ENCODE data around the gene SLC12A7. TPM values are rescaled to one million over a fixed set of nuclear protein-coding genes. Genes with fewer than 3 reads are reported as not detected.

SLC12A7 gene
- total RNA-seq, 5 donors from 2014 or later (not counting 1 experiment from before 2014, with no cell fraction given) = 33.7 to 97.4 (median 41.2) TPM

DNA sequence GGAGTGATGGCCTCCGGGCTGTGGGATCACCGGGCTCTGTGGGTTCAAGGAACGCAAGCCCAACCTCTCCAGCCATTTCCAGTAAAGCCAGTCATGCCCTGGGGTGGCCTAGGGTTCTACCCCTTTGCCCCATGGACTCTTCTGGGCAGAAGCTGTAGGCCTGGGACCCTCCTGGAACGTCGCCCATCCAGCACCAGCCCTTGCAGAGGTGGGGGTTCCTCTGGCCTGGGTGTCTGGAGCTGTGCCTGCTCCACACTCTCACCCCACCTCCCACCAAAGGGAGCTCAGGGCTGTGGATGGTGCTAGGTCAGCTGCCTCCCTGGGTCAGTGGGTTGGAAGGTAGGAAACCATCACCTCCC lies 1.4 kb upstream of the SLC12A7 start:
- H3K4me3 Mint-ChIP-seq = peak overlapping the region in 2 of 3 donors; percentile 43 to 65
- CTCF ChIA-PET = interaction anchor here in 1 of 2 donors (0.6 kb wide), 1 partner anchor 241 kb away, joined by 3 read pairs; no protein-coding TSS in a partner anchor
- ATAC-seq (replicated peaks in 1 of 4) (no peak), DNase-seq (no peak)
- no peaks in the 10 kb centered on the region for H3K9me3 Mint-ChIP-seq
- WGBS (ENCODE audit: insufficient coverage) = 90% methylated on average over 3 of the region's 5 CpGs
- no peak overlapping the region for H3K27ac Mint-ChIP-seq
- Histone ChIP-seq H3K9me3 (no peaks in the 10 kb centered on the region), H3K27ac (ENCODE audit: low read length) (no peak overlapping the region), H3K36me3 (ENCODE audit: control insufficient read depth in 2 of 2, extremely low read depth in 1 of 2, insufficient read depth in 1 of 2, low read length in 1 of 2) (no peaks in the 10 kb centered on the region), H3K27me3 (replicated peaks in 1 of 2; ENCODE audit: control insufficient read depth in 2 of 2, extremely low read depth in 1 of 2, insufficient read depth in 2 of 2, low read length in 1 of 2) (peaks cover 0 to 14% of the 10 kb centered on the region in 2 experiments), H3K4me1 (ENCODE audit: control insufficient read depth in 1 of 2, extremely low read depth in 1 of 2, insufficient read depth in 2 of 2, low read length in 2 of 2) (peaks cover 0 to 27% of the 10 kb centered on the region in 2 experiments), H3K4me3 (ENCODE audit: control insufficient read depth in 1 of 2, extremely low read depth in 1 of 2, low read length in 1 of 2) (no peak overlapping the region)
- H3K27me3 Mint-ChIP-seq = no peaks in the 10 kb centered on the region
- peaks cover 23 to 26% (median 23%) of the 10 kb centered on the region in 3 donors for H3K4me1 Mint-ChIP-seq
- POLR2A ChIA-PET = interaction anchor here (0.6 kb wide), 2 partner anchors 12 to 261 kb away, joined by 3 to 5 read pairs; no protein-coding TSS in a partner anchor
- H3K36me3 Mint-ChIP-seq = no peaks in the 10 kb centered on the region

- no peak for DNase-seq
- no peaks in the 10 kb centered on the region for H3K9me3 Mint-ChIP-seq
- Histone ChIP-seq H3K9me3 (no peaks in the 10 kb centered on the region), H3K4me3 (ENCODE audit: control insufficient read depth in 1 of 2, extremely low read depth in 1 of 2, low read length in 1 of 2) (no peak overlapping the region), H3K27ac (ENCODE audit: low read length) (no peak overlapping the region), H3K27me3 (replicated peaks in 1 of 2; ENCODE audit: control insufficient read depth in 2 of 2, extremely low read depth in 1 of 2, insufficient read depth in 2 of 2, low read length in 1 of 2) (peaks cover 0 to 14% of the 10 kb centered on the region in 2 experiments), H3K36me3 (ENCODE audit: control insufficient read depth in 2 of 2, extremely low read depth in 1 of 2, insufficient read depth in 1 of 2, low read length in 1 of 2) (no peaks in the 10 kb centered on the region), H3K4me1 (ENCODE audit: control insufficient read depth in 1 of 2, extremely low read depth in 1 of 2, insufficient read depth in 2 of 2, low read length in 2 of 2) (peaks cover 3 to 33% of the 10 kb centered on the region in 2 experiments)
- peak overlapping the region; percentile 43 to 65 (median 52) for H3K4me3 Mint-ChIP-seq
- ATAC-seq (replicated peaks in 1 of 4) = no peak
- H3K27me3 Mint-ChIP-seq = no peaks in the 10 kb centered on the region
- no peaks in the 10 kb centered on the region for H3K36me3 Mint-ChIP-seq
- ChIA-PET POLR2A (interaction anchor here in 1 of 2 donors (0.6 kb wide), 1 partner anchor 13 kb away, joined by 5 read pairs; no protein-coding TSS in a partner anchor), CTCF (interaction anchor here in 1 of 2 donors (0.6 kb wide), 1 partner anchor 242 kb away, joined by 3 read pairs; no protein-coding TSS in a partner anchor)
- H3K27ac Mint-ChIP-seq = no peak overlapping the region
- 48% methylated on average over 8 of the region's 13 CpGs for WGBS (ENCODE audit: insufficient coverage)
- peaks cover 23 to 31% (median 28%) of the 10 kb centered on the region in 3 donors for H3K4me1 Mint-ChIP-seq
Observed at GRCh38 chr5:1112596-1113331, 901 bp upstream of the SLC12A7 start.

DNA sequence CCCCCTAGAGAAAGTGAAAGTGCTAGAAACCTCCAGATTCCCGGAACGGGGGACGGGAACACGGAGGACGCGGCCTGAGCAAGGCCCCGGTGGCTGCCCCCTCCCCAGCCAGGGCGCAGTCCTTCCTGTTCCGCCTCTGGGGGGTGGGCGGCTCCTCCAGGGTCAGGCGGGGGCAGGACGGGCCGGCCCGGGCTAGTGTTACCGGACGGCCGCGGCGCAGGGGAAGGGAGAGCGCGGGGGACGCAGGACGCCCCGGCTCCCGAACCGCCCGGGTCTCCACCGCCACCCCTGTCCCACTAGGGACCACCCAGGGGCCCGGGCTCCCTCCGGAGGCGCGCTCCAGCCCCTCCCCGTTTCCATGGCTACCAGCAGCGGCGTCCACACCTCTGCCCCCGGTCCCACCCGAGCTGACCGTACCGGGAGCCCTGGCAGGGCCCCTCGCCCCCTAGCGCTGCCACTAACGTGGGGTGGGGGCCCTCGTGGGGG lies 579 bp downstream of the SLC12A7 start:
- peak; percentile 17 to 21 (median 18) for ATAC-seq (replicated peaks in 1 of 4)
- under 1% methylated on average over 39 of the region's 43 CpGs for WGBS (ENCODE audit: insufficient coverage)
- H3K36me3 ChIP-seq (ENCODE audit: control insufficient read depth in 2 of 2, extremely low read depth in 1 of 2, insufficient read depth in 1 of 2, low read length in 1 of 2) = no peaks in the 10 kb centered on the region
- peaks cover 36 to 45% (median 42%) of the 10 kb centered on the region in 3 donors for H3K4me1 Mint-ChIP-seq
- H3K36me3 Mint-ChIP-seq = no peaks in the 10 kb centered on the region
- peak overlapping the region; percentile 85 to 88 (median 87) for H3K4me3 Mint-ChIP-seq
- peaks cover 17 to 48% of the 10 kb centered on the region in 2 experiments for H3K4me1 ChIP-seq (ENCODE audit: control insufficient read depth in 1 of 2, extremely low read depth in 1 of 2, insufficient read depth in 2 of 2, low read length in 2 of 2)
- H3K27ac Mint-ChIP-seq = peak overlapping the region; percentile 85 to 90
- peaks cover 0 to 14% of the 10 kb centered on the region in 2 experiments for H3K27me3 ChIP-seq (replicated peaks in 1 of 2; ENCODE audit: control insufficient read depth in 2 of 2, extremely low read depth in 1 of 2, insufficient read depth in 2 of 2, low read length in 1 of 2)
- ChIA-PET CTCF (no interaction called here), POLR2A (no interaction called here)
- DNase-seq = peak in 3 of 35 experiments; percentile 20 to 30 (median 21)
- no peaks in the 10 kb centered on the region for H3K9me3 Mint-ChIP-seq
- peak overlapping the region; percentile 67 for H3K27ac ChIP-seq (ENCODE audit: low read length)
- H3K9me3 ChIP-seq = no peaks in the 10 kb centered on the region
- H3K27me3 Mint-ChIP-seq = no peaks in the 10 kb centered on the region
- peak overlapping the region; percentile 51 to 73 for H3K4me3 ChIP-seq (ENCODE audit: control insufficient read depth in 1 of 2, extremely low read depth in 1 of 2, low read length in 1 of 2)

- H3K27ac ChIP-seq (ENCODE audit: low read length) = peak overlapping the region; percentile 67
- no peaks in the 10 kb centered on the region for H3K36me3 ChIP-seq (ENCODE audit: control insufficient read depth in 2 of 2, extremely low read depth in 1 of 2, insufficient read depth in 1 of 2, low read length in 1 of 2)
- ChIA-PET POLR2A (interaction anchor here in 1 of 2 donors (0.5 kb wide), 1 partner anchor 893 kb away, joined by 3 read pairs; the partner anchor contains the start of genes CCDC127 and SDHA), CTCF (no interaction called here)
- Mint-ChIP-seq H3K4me1 (peaks cover 43 to 52% (median 49%) of the 10 kb centered on the region in 3 donors), H3K27ac (peak overlapping the region; percentile 85 to 90), H3K9me3 (no peaks in the 10 kb centered on the region), H3K36me3 (no peaks in the 10 kb centered on the region), H3K27me3 (no peaks in the 10 kb centered on the region), H3K4me3 (peak overlapping the region; percentile 85 to 88 (median 87))
- H3K9me3 ChIP-seq = no peaks in the 10 kb centered on the region
- WGBS (ENCODE audit: insufficient coverage) = 36% methylated on average over 24 of the region's 35 CpGs
- peak in 5 of 35 experiments; percentile 24 to 37 (median 29) for DNase-seq
- peak overlapping the region; percentile 51 to 73 for H3K4me3 ChIP-seq (ENCODE audit: control insufficient read depth in 1 of 2, extremely low read depth in 1 of 2, low read length in 1 of 2)
- peaks cover 0 to 11% of the 10 kb centered on the region in 2 experiments for H3K27me3 ChIP-seq (replicated peaks in 1 of 2; ENCODE audit: control insufficient read depth in 2 of 2, extremely low read depth in 1 of 2, insufficient read depth in 2 of 2, low read length in 1 of 2)
- no peak for ATAC-seq (replicated peaks in 1 of 4)
- H3K4me1 ChIP-seq (ENCODE audit: control insufficient read depth in 1 of 2, extremely low read depth in 1 of 2, insufficient read depth in 2 of 2, low read length in 2 of 2) = peaks cover 19 to 55% of the 10 kb centered on the region in 2 experiments
Observed at GRCh38 chr5:1110307-1111240, 1.3 kb downstream of the SLC12A7 start.

DNA sequence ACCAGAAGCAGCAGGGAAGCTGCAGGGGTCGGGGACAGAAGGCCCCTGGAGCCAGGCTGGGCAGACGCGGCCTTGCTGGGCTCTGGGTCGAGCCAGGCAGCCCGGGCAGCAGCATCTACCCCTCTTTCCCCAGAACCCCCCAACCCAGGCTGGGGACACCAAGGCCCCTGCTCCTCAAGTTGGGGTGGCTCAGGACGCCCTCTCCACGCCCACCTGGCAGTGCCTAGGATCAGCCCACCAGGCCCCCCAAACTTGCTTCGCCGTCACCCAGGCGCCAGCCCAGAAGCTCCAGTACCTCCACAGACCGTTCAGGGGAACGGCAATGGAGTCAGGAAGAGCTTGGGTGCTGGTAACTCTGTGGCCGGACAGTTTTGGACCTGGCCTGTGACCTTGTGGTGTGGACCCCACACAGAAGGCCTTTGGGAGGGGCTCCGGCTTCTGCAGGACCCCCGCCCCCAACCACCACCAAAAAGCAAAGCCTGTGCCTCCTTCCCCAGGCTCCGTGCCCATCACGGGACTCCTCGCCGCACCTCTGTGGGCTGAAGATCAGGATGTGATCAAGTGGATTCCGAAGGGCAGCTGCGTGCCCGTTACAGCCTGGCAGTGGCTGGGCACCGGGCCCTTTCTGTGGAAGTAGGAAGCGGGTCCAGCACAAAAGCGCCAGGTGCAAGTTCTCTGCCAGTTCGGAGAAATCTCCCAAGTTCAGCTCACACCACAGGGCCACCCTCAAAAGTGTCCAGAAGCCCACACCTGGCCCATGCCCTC lies 2.1 kb downstream of the SLC12A7 start:
- H3K36me3 Mint-ChIP-seq = no peaks in the 10 kb centered on the region
- no peaks in the 10 kb centered on the region for H3K9me3 ChIP-seq
- peaks cover 48 to 58% (median 54%) of the 10 kb centered on the region in 3 donors for H3K4me1 Mint-ChIP-seq
- H3K4me3 ChIP-seq (ENCODE audit: control insufficient read depth in 1 of 2, extremely low read depth in 1 of 2, low read length in 1 of 2) = peak overlapping the region in 1 of 2 donors; percentile 51
- 94% methylated on average over 18 of the region's 26 CpGs for WGBS (ENCODE audit: insufficient coverage)
- peaks cover 22 to 63% of the 10 kb centered on the region in 2 experiments for H3K4me1 ChIP-seq (ENCODE audit: control insufficient read depth in 1 of 2, extremely low read depth in 1 of 2, insufficient read depth in 2 of 2, low read length in 2 of 2)
- DNase-seq (no peak), ATAC-seq (replicated peaks in 1 of 4) (no peak)
- peak overlapping the region; percentile 67 for H3K27ac ChIP-seq (ENCODE audit: low read length)
- ChIA-PET CTCF (no interaction called here), POLR2A (interaction anchor here in 1 of 2 donors (0.5 kb wide), 1 partner anchor 892 kb away, joined by 3 read pairs; the partner anchor contains the start of genes CCDC127 and SDHA)
- peaks cover 0 to 5% of the 10 kb centered on the region in 2 experiments for H3K27me3 ChIP-seq (replicated peaks in 1 of 2; ENCODE audit: control insufficient read depth in 2 of 2, extremely low read depth in 1 of 2, insufficient read depth in 2 of 2, low read length in 1 of 2)
- H3K9me3 Mint-ChIP-seq = no peaks in the 10 kb centered on the region
- peak overlapping the region; percentile 57 to 90 for H3K27ac Mint-ChIP-seq
- H3K4me3 Mint-ChIP-seq = peak overlapping the region; percentile 85 to 88 (median 87)
- H3K27me3 Mint-ChIP-seq = no peaks in the 10 kb centered on the region
- H3K36me3 ChIP-seq (ENCODE audit: control insufficient read depth in 2 of 2, extremely low read depth in 1 of 2, insufficient read depth in 1 of 2, low read length in 1 of 2) = no peaks in the 10 kb centered on the region
